ENCODE data around the gene UBE3B. TPM values are rescaled to one million over a fixed set of nuclear protein-coding genes. Genes with fewer than 3 reads are reported as not detected.

UBE3B gene
- total RNA-seq, 1 donor from 2014 or later, result 34.4 TPM

DNA sequence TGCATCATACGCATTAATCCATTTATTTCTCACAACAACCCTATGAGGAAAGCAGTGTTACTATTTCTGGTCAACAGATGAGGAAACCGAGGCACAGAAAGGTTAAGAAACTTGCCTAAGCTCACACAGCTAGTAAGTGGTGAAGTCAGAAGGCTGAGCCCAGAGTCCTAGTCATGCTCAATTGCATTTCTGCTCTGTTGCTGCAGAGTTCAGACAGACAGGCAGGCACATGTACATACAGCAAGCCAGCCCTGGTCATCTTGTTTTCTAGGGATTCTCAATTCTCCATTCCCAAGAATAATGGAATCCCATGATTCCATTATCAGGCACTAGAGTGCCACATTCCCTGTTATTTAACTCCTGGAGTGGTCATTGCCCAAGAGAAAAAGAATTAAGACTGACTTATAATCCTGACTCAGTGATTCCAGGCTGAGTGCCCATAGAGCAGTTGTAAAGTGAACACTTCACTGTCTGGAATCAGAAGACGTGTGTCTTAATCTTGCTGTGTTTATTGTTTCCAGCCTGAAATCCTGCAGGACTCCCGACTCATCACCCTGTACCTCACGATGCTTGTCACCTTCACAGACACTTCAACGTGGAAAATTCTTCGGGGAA lies 10.7 kb downstream of the UBE3B start:
- Histone ChIP-seq H3K27me3 (ENCODE audit: insufficient read depth, low read length) (no peaks in the 10 kb centered on the region), H3K4me1 (ENCODE audit: insufficient read depth, low read length) (no peaks in the 10 kb centered on the region), H3K4me2 (ENCODE audit: low read length) (no peak overlapping the region), H3K36me3 (ENCODE audit: insufficient read depth, low read length) (peaks cover 53% of the 10 kb centered on the region), H4K20me1 (ENCODE audit: insufficient read depth, low read length) (no peaks in the 10 kb centered on the region), H3K79me2 (ENCODE audit: insufficient read depth, low read length) (no peaks in the 10 kb centered on the region), H3K9ac (ENCODE audit: low read length) (no peak overlapping the region), H3K27ac (ENCODE audit: low read depth, low read length) (no peak overlapping the region), H3K4me3 (ENCODE audit: insufficient read depth, low read depth, low read length) (no peak overlapping the region), H2AFZ (ENCODE audit: low read depth, low read length) (no peak overlapping the region), H3K9me3 (ENCODE audit: insufficient read depth, low read depth, low read length) (no peaks in the 10 kb centered on the region)
- Mint-ChIP-seq H3K9me3 (ENCODE audit: unreplicated experiment) (no peaks in the 10 kb centered on the region), H3K4me3 (ENCODE audit: unreplicated experiment) (no peak overlapping the region), H3K27me3 (ENCODE audit: low read depth, unreplicated experiment) (no peaks in the 10 kb centered on the region), H3K4me1 (ENCODE audit: low read depth, unreplicated experiment) (no peaks in the 10 kb centered on the region), H3K27ac (ENCODE audit: unreplicated experiment) (no peak overlapping the region), H3K36me3 (ENCODE audit: low read depth, unreplicated experiment) (peaks cover 8% of the 10 kb centered on the region)
- TF ChIP-seq EZH2 (IDR thresholded peaks at IDR 0.05; ENCODE audit: insufficient read depth, low read length), result no peak
- TF ChIP-seq, protein P1, sequence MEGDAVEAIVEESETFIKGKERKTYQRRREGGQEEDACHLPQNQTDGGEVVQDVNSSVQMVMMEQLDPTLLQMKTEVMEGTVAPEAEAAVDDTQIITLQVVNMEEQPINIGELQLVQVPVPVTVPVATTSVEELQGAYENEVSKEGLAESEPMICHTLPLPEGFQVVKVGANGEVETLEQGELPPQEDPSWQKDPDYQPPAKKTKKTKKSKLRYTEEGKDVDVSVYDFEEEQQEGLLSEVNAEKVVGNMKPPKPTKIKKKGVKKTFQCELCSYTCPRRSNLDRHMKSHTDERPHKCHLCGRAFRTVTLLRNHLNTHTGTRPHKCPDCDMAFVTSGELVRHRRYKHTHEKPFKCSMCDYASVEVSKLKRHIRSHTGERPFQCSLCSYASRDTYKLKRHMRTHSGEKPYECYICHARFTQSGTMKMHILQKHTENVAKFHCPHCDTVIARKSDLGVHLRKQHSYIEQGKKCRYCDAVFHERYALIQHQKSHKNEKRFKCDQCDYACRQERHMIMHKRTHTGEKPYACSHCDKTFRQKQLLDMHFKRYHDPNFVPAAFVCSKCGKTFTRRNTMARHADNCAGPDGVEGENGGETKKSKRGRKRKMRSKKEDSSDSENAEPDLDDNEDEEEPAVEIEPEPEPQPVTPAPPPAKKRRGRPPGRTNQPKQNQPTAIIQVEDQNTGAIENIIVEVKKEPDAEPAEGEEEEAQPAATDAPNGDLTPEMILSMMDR (IDR thresholded peaks at IDR 0.05; ENCODE audit: insufficient read depth, low read depth, low read length), result no peak
- no peak for FAIRE-seq
- no peak for DNase-seq (ENCODE audit: low read depth)

DNA sequence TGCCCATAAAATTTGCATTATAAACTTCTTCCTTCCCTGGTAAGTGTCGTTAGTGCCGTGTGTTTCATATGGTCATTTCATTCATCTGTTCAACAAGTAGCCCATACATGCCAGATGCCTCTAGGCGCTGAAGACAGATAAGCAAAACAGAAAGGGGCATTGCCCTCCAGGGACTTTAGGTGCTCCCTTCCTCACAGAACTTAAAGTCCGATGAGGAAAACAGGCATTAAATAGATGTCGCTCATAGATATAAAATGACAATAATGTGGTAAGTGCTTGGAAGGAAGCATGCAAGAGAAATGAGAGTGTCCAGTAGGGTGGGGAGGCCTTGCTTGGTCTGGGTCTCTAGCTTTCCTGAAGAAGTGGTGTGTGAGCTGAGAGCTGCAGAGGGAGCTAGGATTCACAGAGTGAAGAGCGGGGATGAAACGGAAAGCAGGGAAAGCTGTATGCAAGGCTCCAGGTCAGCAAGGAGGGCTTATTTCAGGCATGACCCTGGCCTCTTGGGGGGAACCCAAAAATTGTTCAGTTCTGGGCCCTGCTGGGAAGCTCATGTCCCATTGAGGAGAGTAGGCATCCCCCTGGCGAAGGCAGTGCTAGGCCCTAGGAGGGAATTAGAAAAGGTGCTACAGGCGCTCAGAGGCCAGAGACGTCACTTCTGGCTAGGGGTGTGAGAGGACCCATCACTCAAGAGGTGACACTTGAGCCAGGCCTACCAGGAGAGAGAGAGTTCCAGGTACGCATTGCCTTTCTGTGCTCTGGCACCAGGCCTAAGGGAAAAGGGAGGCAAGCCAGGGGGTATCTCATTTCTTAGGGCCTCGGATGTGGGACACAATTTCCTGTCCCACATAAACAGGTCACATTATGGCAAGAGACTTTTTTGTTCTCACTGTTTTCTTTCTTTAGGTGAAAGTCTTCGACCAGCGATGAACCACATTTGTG lies 11.9 kb downstream of the UBE3B start:
- no peak overlapping the region for H3K27ac ChIP-seq (ENCODE audit: low read depth, low read length)
- H3K79me2 ChIP-seq (ENCODE audit: insufficient read depth, low read length), result no peaks in the 10 kb centered on the region
- no peaks in the 10 kb centered on the region for H4K20me1 ChIP-seq (ENCODE audit: insufficient read depth, low read length)
- FAIRE-seq (no peak), DNase-seq (ENCODE audit: low read depth) (no peak)
- H3K36me3 ChIP-seq (ENCODE audit: insufficient read depth, low read length), result peaks cover 53% of the 10 kb centered on the region
- no peaks in the 10 kb centered on the region for H3K9me3 ChIP-seq (ENCODE audit: insufficient read depth, low read depth, low read length)
- TF ChIP-seq EZH2 (IDR thresholded peaks at IDR 0.05; ENCODE audit: insufficient read depth, low read length), result no peak
- TF ChIP-seq, protein P1 (IDR thresholded peaks at IDR 0.05; ENCODE audit: insufficient read depth, low read depth, low read length), result no peak
- no peak overlapping the region for H3K27ac Mint-ChIP-seq (ENCODE audit: unreplicated experiment)
- no peak overlapping the region for H3K4me2 ChIP-seq (ENCODE audit: low read length)
- no peaks in the 10 kb centered on the region for H3K4me1 ChIP-seq (ENCODE audit: insufficient read depth, low read length)
- H3K9me3 Mint-ChIP-seq (ENCODE audit: unreplicated experiment), result no peaks in the 10 kb centered on the region
- H3K9ac ChIP-seq (ENCODE audit: low read length), result no peak overlapping the region
- no peak overlapping the region for H3K4me3 ChIP-seq (ENCODE audit: insufficient read depth, low read depth, low read length)
- H3K4me1 Mint-ChIP-seq (ENCODE audit: low read depth, unreplicated experiment), result peaks cover 1% of the 10 kb centered on the region
- peaks cover 8% of the 10 kb centered on the region for H3K36me3 Mint-ChIP-seq (ENCODE audit: low read depth, unreplicated experiment)
- no peaks in the 10 kb centered on the region for H3K27me3 Mint-ChIP-seq (ENCODE audit: low read depth, unreplicated experiment)
- H3K4me3 Mint-ChIP-seq (ENCODE audit: unreplicated experiment), result no peak overlapping the region
- H2AFZ ChIP-seq (ENCODE audit: low read depth, low read length), result no peak overlapping the region
- H3K27me3 ChIP-seq (ENCODE audit: insufficient read depth, low read length), result no peaks in the 10 kb centered on the region
